Activated T-cell treated with anti-CD3 and anti-CD28 coated beads, Interleukin-2, amount 50 U/mL, for 72 hours (primary cell): ENCODE data around the gene HOXD13. TPM values are rescaled to one million over a fixed set of nuclear protein-coding genes. Genes with fewer than 3 reads are reported as not detected.

Experiments
- ATAC-seq, 2 donors: fragments of 150-1000 bp; cut with Tn5 transposase; replicated peaks in 1 of 2; 2 replicates each; pipeline ENCODE4 v1.10.0; 2021; ENCODE audit warnings: moderate library complexity in 2 of 2, mild to moderate bottlenecking in 1 of 2
- DNase-seq, 2 donors: peaks; one replicate each; pipeline ENCODE4 v3.0.0; 2021 to 2022; ENCODE audit warnings: mixed read lengths in 1 of 2
- H3K27ac Mint-ChIP-seq: one replicate; pipeline ENCODE4 v1.8.0; 2022; ENCODE audit warnings: mild to moderate bottlenecking, moderate library complexity, mixed read lengths
- H3K27me3 Mint-ChIP-seq: one replicate; pipeline ENCODE4 v1.8.0; 2022; ENCODE audit warnings: low read depth, mixed read lengths
- H3K36me3 Mint-ChIP-seq, 2 donors: one replicate each; pipeline ENCODE4 v1.8.0; 2022; ENCODE audit warnings: mixed read lengths in 2 of 2, mild to moderate bottlenecking in 1 of 2; ENCODE audit not compliant: insufficient read depth in 2 of 2
- H3K4me1 Mint-ChIP-seq: one replicate; pipeline ENCODE4 v1.8.0; 2022; ENCODE audit warnings: low read depth, mixed read lengths
- H3K4me3 Mint-ChIP-seq, 2 donors: one replicate each; pipeline ENCODE4 v1.8.0; 2022; ENCODE audit warnings: mild to moderate bottlenecking in 2 of 2, mixed read lengths in 2 of 2, moderate library complexity in 2 of 2
- H3K9me3 Mint-ChIP-seq, 2 donors: one replicate each; pipeline ENCODE4 v1.8.0; 2022; ENCODE audit warnings: mixed read lengths in 2 of 2
- total RNA-seq, 2 donors: library from RNA; stranded (reverse); gene quantifications; one replicate each; pipeline ENCODE4 v1.2.3, GENCODE V29; 2022

Gene HOXD13
- total RNA-seq, 2 donors from 2014 or later: not detected

DNA sequence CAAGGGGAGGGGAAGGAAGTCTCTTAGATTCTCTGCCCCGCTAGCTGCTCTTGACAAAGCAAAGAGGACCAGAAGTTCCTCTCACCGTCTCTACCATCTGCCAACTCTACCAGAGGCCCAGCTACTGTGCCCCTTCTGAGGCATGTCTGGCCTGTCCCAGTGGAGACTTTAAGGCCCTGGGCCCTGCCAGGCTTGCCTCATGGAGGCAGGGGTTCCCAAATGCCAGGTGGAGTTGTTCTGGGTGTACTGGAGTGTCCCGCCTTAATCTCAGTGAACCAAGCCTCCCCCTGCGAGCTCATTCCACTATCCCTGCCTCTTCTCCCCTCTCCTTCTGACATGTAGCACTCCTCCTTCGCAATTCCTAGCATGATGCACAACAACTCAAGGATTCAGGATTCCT, 9.3 kb downstream of the HOXD13 start:
- H3K27ac Mint-ChIP-seq: no peak overlapping the region
- no peaks in the 10 kb centered on the region for H3K9me3 Mint-ChIP-seq
- H3K4me1 Mint-ChIP-seq: peaks cover 43% of the 10 kb centered on the region
- peaks cover 0 to 5% of the 10 kb centered on the region in 2 donors for H3K36me3 Mint-ChIP-seq
- no peak overlapping the region for H3K4me3 Mint-ChIP-seq
- ATAC-seq: no peak
- H3K27me3 Mint-ChIP-seq: peaks cover 89% of the 10 kb centered on the region
- DNase-seq: no peak

- Mint-ChIP-seq H3K9me3 (no peaks in the 10 kb centered on the region), H3K36me3 (peaks cover 0 to 5% of the 10 kb centered on the region in 2 donors), H3K4me3 (no peak overlapping the region), H3K27me3 (peaks cover 83% of the 10 kb centered on the region), H3K27ac (no peak overlapping the region), H3K4me1 (peaks cover 37% of the 10 kb centered on the region)
- DNase-seq: no peak
- no peak for ATAC-seq
Observed at GRCh38 chr2:176102309-176102866, 9.9 kb downstream of the HOXD13 start.

DNA sequence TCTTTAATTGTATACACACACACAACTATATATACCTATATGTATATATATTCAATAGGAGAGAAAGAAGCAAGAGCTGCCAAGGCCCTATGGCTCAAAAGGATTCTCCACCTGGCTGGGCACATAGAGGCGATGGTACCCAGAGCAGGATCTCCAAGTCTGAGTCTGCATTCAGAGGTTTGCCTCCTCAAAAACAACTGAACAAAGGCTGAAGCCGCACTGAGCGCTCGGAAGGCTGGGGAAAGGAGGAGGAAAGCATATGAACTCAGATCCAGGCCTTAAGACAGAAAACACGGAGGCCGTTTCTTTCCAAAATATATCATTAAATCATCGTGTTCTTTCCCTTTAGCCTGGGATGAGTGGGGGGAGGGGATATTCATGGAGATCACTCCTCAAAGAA, 10.7 kb downstream of the HOXD13 start:
- Mint-ChIP-seq H3K36me3 (peaks cover 0 to 5% of the 10 kb centered on the region in 2 donors), H3K27me3 (peaks cover 75% of the 10 kb centered on the region), H3K4me3 (no peak overlapping the region), H3K4me1 (peaks cover 30% of the 10 kb centered on the region), H3K9me3 (no peaks in the 10 kb centered on the region), H3K27ac (no peak overlapping the region)
- ATAC-seq (no peak), DNase-seq (no peak)

DNA sequence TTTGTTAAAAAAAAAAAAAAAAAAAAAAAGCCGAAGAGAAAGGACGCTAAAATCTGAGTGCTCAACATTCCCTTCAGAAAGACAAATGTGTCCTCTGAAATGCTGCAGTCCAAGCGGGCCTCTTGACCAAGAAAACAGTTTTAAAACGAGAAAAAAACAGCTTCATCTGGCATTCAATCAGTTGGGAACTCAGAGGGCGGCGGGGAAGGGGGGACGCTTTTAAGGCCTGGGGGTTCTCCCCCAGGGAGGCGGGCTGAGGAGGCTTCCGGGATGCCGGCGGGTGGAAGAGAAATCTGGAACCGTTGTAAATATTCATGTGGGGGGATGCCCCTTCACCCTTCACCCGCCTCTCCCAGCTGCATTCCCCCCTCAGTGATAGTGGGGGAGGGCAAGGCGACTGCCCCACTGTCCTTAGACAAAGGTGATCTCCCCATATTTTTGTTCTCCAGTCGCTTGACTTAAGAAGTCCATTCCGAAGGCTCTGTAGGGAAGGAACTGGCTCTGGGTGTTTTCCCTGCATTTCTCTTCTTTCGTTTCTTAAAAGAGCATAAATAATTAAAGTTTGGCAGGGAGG, 11.3 kb downstream of the HOXD13 start:
- peaks cover 76% of the 10 kb centered on the region for H3K27me3 Mint-ChIP-seq
- H3K27ac Mint-ChIP-seq: no peak overlapping the region
- peaks cover 0 to 5% of the 10 kb centered on the region in 2 donors for H3K36me3 Mint-ChIP-seq
- peaks cover 32% of the 10 kb centered on the region for H3K4me1 Mint-ChIP-seq
- no peaks in the 10 kb centered on the region for H3K9me3 Mint-ChIP-seq
- DNase-seq (no peak), ATAC-seq (no peak)
- H3K4me3 Mint-ChIP-seq: peak overlapping the region in 1 of 2 donors; percentile 54

DNA sequence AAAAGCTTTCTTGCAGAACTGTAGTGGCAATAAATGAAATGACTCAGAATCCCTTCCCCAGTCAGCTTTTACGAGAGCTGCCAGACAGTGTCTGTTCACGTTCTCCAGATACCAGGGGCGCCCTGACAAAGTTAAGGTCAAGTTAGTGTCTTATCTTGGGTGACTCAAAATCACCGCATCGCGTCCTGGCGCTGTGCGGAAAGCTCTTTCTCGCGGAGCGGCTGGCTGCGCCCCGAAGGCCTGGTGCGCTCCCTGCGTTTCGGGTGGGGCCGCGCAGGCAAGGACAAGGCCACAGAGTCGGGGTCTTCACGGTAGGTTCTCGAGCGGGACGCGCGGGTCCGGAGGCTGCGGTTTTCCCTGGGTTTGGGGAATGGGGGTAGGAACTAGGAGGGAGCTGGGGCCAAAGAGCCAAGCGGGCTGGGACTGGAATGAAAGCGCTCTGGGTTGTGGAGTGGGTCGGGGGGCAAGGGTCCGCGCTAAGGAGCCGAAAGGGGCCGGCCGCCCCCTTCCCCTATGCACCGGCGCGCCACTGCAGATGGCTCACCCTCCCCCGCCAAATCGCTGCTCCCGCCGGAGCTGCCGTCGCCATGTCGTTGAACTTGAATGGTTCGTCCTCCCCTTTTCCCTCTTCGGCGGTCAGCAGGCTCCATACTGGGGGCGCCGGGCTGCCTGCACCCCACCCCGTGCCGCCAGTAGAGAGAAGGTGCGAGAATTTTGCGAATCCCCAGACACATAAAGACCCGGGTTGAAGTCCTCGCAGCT, 12.0 kb downstream of the HOXD13 start:
- Mint-ChIP-seq H3K4me3 (peak overlapping the region; percentile 54 to 75), H3K9me3 (no peaks in the 10 kb centered on the region), H3K4me1 (peaks cover 39% of the 10 kb centered on the region), H3K36me3 (peaks cover 2 to 5% of the 10 kb centered on the region in 2 donors), H3K27me3 (peaks cover 76% of the 10 kb centered on the region), H3K27ac (no peak overlapping the region)
- DNase-seq (no peak), ATAC-seq (peak; percentile 35 to 39)

GRCh38 chr2:176105078-176105729, 12.7 kb downstream of the HOXD13 start:
- ATAC-seq (no peak), DNase-seq (no peak)
- Mint-ChIP-seq H3K36me3 (peaks cover 2 to 5% of the 10 kb centered on the region in 2 donors), H3K27ac (no peak overlapping the region), H3K9me3 (no peaks in the 10 kb centered on the region), H3K4me1 (peaks cover 43% of the 10 kb centered on the region), H3K27me3 (peaks cover 81% of the 10 kb centered on the region), H3K4me3 (peak overlapping the region; percentile 49 to 54)

- Mint-ChIP-seq H3K27me3 (peaks cover 80% of the 10 kb centered on the region), H3K27ac (peak overlapping the region; percentile 12), H3K36me3 (peaks cover 2 to 5% of the 10 kb centered on the region in 2 donors), H3K4me1 (peaks cover 43% of the 10 kb centered on the region), H3K9me3 (no peaks in the 10 kb centered on the region), H3K4me3 (peak overlapping the region; percentile 53 to 73)
- ATAC-seq (peak in 1 of 2 donors; percentile 21), DNase-seq (no peak)
Observed at GRCh38 chr2:176105730-176106580, 13.4 kb downstream of the HOXD13 start.

DNA sequence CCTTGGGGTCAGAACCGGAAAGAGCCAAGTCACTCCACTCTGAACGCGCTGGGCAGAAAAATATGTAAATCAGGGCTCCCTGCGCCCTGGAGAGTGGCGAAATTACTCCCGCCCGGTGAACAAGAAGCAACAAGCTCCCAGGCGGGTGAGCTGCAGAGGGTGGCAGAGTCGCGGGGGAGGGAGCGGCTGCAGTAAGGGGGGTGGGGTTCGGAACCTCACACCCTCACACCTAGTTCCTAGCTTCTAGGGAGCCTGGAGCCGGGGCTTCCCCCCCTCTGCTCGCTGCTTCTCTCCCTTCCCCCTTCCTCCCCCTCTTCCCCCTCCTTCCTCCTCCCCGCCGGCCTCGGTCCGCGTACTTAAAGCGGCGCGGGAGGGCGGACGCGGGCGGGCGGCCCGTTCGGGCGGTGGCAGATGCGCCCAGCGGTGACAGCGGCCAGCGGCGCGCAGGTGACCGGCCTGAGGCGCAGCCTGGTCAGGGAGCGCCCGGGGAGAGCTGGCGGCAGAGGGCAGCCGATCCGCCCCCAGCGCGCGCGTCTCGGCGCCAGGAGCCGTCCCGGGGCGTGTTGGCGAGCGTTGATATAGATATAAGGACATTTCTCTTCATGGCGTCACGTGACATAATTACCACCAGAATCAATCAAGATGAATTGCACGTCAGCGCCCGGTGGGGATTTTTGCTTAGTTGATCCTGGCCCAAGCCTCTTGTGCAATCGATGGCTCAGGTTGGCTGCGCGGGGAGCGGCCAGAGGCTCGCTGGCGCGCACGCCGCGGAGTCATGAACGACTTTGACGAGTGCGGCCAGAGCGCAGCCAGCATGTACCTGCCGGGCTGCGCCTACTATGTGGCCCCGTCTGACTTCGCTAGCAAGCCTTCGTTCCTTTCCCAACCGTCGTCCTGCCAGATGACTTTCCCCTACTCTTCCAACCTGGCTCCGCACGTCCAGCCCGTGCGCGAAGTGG, 14.3 kb downstream of the HOXD13 start, which contains the start of gene HOXD11:
HOXD11 (plus strand) TSS at position 700 of the 959 bp plus-strand sequence; CDS start at position 776, 76 bp downstream.
- Mint-ChIP-seq H3K4me1 (peaks cover 47% of the 10 kb centered on the region), H3K27ac (peak within 1 kb of the TSS; percentile 12), H3K36me3 (peaks cover 2 to 5% of the 10 kb centered on the region in 2 donors), H3K27me3 (peaks cover 78% of the 10 kb centered on the region), H3K4me3 (peak within 1 kb of the TSS; percentile 67 to 73), H3K9me3 (no peaks in the 10 kb centered on the region)
- DNase-seq (no peak), ATAC-seq (peak; percentile 24 to 28)

GRCh38 chr2:176107731-176108181, 15.2 kb downstream of the HOXD13 start:
- no peak overlapping the region for H3K27ac Mint-ChIP-seq
- ATAC-seq (no peak), DNase-seq (no peak)
- peaks cover 78% of the 10 kb centered on the region for H3K27me3 Mint-ChIP-seq
- H3K4me3 Mint-ChIP-seq: no peak overlapping the region
- H3K36me3 Mint-ChIP-seq: peaks cover 2 to 3% of the 10 kb centered on the region in 2 donors
- peaks cover 47% of the 10 kb centered on the region for H3K4me1 Mint-ChIP-seq
- H3K9me3 Mint-ChIP-seq: no peaks in the 10 kb centered on the region

- Mint-ChIP-seq H3K36me3 (peaks cover 2 to 3% of the 10 kb centered on the region in 2 donors), H3K27me3 (peaks cover 78% of the 10 kb centered on the region), H3K9me3 (no peaks in the 10 kb centered on the region), H3K4me3 (peak overlapping the region; percentile 54 to 58), H3K4me1 (peaks cover 39% of the 10 kb centered on the region), H3K27ac (peak overlapping the region; percentile 68)
- ATAC-seq (no peak), DNase-seq (no peak)
Observed at GRCh38 chr2:176109192-176109901, 16.8 kb downstream of the HOXD13 start.

DNA sequence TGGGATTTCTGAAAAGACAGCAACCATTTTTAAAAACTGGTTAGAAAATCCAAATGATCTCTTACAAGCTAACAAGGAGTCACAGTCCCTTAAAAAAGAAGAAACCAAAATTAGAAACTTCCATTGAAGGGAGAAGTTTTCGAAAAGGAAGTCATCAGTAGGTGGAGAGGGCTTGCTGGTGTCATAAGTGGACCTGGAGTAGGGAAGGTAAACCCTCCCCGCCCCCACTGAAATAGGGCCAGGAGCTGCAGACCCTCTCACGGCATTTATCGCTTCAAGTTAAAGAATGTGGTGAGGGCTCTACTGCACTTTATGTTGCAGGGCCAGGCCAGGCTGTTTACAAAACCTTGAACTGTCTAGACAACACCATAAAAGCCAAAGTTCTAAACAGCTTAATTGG, 17.4 kb downstream of the HOXD13 start:
- DNase-seq: no peak
- H3K4me3 Mint-ChIP-seq: no peak overlapping the region
- H3K27me3 Mint-ChIP-seq: peaks cover 78% of the 10 kb centered on the region
- H3K9me3 Mint-ChIP-seq: no peaks in the 10 kb centered on the region
- H3K4me1 Mint-ChIP-seq: peaks cover 33% of the 10 kb centered on the region
- H3K27ac Mint-ChIP-seq: peak overlapping the region; percentile 67
- no peak for ATAC-seq
- peaks cover 2 to 3% of the 10 kb centered on the region in 2 donors for H3K36me3 Mint-ChIP-seq
